HG03064 (cell line): ENCODE data around the gene BHLHE40.
A peak's percentile ranks its signal among the peaks of the same experiment; 100 is the strongest.

Source experiments
- ATAC-seq: cut with Tn5 transposase; IDR thresholded peaks from one replicate; pipeline ENCODE4 v1.9.1; 2021; ENCODE audit warnings: low read depth; ENCODE audit not compliant: unreplicated experiment

BHLHE40 gene

DNA sequence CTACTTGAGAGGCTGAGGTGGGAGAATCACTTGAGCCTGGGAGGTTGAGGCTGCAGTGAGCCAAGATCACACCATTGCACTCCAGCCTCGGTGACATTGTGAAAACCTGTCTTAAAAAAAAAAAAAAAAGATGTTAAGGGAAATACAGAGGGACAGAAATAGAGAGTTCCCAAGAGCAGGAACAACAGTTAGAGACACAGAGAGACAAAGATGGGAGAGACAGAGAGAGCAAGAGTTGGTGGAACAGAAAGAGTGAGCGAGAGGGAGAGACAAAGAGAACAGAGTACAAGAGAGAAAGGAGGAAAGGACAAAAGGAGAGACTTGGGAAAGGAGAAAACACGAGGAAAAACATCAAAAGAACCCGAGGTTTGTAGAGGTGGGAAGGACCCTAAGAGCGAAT is 35.8 kb downstream of the BHLHE40 start:
- no peak for ATAC-seq

DNA sequence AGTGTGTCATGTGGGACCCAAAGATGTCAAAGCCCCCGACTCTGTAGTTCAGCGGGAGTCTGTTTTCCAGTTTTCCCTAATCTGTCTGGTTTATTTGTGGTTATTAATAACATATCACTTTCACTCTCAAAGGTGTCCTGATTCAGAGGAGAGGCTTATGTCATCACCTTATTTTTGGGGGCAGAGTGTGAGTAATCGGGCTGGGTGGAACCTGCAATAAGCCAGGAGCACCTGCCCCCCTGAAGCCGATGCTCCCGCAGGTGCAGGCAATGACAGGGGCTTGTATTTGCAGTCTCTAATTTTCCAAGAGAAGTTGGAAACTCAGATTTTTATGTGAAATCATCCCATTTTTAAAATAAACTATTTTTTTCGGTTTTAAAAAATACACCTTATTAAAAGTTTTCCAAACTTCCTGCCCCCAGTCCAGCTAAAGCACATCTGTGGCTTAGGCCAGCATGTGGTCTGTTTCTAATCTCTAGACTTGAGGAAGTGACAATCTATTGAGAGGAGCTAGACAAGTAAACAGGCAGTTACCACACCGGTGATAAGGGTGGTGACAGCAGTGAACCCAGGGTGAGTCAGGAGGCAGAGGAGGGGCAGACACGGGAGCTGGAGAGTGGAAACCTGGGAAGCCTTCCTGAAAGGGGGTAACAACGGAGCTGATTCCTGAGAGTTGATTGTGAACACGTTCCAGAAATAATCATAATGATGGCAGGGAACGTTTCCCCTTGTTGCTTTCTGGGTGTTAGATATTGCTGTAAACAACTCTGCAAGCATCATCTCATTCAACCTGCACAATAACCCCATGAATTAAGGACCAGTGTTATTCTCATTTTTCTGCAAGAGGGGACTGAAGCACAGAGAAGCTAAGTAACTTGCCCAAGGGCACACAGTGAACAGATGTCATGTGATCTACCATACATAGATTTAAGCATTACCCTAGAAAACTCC is 37.2 kb downstream of the BHLHE40 start:
- peak; percentile 57 for ATAC-seq

DNA sequence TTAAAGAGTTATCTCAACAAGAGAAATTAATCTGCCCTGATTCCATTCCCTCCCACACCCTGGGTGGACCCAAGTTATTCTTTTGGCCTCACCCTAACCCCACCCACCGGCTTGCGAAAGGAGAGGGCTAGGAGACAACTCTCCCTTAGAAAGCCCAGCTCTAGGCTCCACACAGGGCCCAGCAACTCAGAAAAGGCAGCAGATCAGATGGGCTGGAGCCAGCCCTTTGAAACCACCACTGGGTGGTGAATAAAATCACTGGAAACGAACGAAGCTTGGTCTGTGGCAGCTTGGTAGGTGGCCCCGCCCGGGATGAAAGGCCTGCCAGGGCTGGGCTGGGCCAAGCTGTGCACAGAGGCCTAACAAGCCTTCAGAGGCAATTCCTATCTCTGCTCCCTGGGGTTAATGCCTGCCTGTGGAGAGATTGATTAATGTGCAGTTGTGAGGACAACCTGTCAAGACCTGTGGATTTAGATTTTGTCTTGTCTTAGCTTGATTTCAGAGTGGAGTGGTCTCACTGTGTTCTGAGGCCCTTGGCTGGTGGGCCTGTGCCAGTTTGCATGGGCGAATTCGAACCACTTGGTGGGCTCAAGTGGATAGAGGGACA is 38.8 kb downstream of the BHLHE40 start:
- no peak for ATAC-seq

DNA sequence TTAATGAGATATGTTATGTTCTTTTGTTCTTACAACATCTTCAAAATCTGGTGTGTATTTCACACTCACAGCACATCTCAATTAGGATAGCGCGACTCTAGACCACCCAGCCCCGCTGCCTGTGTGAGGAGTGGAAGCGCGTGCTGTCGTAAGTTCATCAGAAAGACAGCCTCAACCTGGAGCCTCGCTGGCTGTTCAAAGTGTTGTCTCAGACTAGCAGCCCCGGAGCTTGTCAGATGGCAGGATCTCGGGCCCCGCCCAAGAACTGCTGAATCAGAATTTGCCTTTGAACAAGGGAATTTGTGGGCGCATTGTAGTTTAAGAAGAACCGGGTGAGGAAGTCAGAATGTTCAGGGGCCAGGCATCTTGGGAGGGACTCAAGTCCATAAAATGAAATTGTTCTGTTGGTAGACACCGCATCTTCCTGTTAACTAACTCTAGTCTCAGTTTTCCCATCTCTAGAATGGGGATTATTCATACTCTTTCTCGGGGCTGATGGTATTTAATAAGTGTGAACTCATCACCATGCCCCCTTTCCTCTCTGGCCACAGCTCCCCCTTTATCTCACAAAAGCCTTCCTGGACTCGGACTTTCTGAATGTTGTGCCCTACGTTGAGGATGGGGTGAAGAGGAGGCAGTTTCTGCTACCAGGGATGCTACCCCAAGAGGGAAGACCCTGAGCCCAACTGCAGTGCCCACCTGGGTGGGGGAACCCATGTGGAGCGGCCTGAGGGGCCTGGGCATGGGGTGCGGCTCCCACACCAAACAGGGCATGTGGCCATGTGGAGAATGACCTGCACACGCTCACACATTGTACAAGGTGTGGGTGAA is 40.4 kb downstream of the BHLHE40 start:
- no peak for ATAC-seq

DNA sequence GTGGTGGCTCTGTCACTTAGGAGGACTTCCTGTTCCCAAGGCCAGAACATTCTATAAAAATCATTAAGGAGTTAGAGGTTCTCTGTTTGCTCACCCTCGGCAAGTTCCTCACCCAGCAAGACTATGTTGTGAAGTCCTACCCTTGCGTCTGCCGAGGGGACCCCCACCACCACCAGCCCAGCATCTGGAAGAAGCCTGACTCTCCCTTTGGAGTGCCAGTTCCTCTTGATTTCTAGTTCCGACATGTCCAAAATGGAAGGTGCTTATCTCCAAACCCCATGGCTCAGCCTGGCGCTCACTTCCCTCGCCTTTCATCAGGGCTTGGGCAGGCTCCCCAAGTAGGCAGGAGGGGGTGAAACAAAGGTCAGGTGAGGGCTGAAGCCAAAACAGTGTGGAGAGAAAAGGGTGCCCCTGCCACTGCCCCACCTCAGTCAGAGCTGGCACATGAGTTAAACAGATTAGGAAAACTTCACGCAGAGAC is 41.0 kb downstream of the BHLHE40 start:
- no peak for ATAC-seq

DNA sequence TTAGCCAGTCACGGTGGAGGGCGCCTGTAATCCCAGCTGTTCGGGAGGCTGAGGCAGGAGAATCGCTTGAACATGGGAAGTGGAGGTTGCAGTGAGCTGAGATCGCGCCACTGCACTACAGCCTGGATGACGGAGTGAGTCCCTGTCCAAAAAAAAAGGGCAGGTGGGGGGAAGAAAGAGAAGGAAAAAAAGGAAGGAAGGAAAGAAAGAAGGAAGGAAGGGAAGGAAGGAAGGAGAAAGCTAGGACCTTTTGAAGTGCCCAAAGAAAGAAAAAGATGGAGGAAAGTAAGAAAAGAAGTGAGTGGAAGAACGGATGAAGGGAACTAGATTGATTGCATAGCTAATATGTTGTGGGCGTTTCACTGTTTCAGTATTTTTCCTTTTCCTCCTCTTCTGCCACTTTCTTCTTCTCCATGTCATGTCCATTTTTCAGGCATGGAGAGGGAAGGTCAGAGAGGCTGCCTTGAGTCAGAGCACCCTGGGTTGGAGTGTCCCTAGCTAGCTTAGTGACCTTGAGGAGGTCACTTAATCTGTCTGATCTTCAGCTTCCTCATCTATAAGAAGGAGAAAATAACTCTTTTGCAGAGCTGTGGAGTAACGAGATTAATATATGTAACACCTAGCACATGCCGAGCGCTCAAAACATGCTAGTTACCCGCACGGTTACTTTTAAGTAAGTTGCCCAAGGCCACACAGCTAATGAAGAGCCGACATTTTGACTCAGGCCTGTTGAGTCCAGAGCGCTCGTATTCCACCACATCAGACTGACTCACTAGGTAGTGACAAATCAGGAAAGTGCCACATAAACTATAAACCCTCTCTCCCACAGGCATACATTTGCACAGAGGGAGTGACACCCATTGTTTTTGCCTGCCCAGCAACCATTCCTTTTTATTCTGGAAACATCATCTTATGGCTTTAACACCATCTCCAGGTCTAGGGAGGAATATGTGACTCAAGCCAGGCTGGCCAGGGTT is 42.2 kb downstream of the BHLHE40 start:
- ATAC-seq, result no peak

DNA sequence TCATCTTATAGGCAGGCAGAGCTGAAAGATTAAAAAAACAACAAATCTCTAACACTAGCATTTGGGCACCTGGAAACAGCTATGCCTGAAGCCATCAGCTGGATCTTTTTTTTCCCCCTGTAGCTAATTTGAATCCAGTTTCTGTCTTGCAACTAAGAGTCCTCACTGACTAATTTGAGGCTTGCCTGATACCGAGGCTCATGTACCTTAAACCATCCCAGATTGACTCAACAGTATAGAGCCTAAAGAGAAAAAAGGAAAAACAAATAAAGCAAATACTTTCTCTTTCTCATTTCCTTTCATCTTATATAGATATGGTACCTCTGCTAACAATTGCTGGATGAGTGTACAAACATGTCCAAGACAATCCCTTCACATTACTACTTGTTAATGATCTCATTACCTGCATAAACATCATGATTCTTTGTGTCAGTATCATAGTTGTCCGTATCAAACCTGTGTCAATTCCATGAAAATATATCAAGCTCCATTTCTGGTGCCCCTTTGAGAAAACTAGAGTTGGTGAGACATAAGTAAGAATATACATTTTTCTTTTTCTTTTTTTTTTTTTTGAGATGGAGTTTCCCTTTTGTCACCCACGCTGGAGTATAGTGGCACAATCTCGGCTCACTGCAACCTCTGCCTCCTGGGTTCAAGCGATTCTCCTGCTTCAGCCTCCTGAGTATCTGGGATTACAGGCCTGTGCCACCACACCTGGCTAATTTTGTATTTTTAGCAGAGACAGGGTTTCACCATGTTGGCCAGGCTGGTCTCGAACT is 43.1 kb downstream of the BHLHE40 start:
- ATAC-seq, result peak; percentile 66

DNA sequence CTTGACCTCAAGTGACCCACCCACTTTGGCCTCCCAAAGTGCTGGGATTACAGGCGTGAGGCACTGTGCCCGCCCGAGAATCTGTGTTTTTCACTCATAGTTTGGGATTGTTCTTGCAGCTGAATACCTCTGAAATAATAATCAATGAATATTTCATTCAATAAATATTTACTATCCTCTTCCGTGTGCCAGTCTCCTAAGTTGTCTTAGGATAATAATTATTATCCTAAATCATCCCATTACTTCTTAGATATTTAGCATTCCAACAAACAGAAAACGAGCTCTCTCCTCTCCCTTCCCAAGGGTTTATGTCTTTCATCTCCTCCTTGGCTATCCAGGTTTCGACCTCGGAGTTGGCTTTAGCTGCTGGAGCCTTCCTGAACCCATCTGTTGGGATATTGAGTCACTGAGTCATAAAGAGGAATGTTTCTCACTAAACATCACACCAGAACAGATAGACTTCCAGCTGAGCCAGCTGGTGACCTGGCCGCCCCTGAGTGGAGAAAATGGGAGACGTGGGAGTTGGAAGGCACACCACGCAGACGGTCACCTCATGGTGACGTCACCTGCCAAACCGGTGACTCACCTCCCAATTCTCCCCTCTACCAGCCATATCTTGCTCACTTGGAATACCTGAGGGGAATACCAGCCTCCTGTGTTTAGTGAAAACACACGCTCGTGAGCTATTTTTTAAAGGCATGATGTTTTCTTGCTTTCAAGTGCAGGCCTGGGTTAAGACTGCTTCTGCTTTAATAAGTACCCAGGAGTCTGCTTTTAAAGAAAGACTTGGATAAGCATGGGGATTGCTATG is 43.9 kb downstream of the BHLHE40 start:
- ATAC-seq, result no peak

DNA sequence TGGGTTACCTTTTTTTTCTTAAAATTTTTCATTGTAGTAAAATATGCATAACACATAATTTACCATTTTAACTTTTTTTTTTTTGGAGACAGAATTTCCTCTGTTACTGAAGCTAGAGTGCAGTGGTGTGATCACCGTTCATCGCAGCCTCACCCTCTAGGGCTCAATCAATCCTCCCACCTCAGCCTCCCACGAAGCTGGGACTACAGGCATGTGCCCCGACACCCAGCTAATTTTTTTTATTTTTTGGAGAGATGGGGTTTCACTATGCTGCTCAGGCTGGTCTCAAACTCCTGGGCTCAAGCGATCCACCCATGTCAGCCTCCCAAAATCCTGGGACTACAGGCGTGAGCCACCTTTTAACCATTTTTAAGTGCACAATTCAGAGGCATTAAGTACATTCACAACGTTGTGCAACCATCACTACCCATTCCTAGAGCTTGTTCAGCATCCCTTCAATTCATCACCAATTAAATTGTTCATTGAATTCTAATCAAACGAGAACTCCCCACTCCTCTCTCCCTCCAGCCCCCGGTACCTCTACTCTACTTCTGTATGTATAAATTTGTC is 44.6 kb downstream of the BHLHE40 start:
- ATAC-seq, result no peak

DNA sequence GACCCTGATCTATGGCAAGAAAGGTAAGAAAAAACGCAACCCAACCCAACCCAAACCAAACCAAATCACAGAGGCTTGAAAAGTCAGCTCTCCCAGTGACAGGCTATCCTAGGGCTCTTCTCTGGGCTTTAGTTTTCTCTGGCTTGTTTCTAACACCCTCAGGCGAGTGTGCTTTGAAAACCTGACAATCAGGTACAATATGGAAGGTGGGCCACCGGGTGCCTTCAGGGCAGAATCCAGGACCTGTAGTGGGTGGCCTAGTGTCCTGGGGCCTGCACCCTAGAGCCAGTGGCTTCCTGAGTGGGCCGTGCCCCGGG is 46.8 kb downstream of the BHLHE40 start:
- ATAC-seq, result no peak

DNA sequence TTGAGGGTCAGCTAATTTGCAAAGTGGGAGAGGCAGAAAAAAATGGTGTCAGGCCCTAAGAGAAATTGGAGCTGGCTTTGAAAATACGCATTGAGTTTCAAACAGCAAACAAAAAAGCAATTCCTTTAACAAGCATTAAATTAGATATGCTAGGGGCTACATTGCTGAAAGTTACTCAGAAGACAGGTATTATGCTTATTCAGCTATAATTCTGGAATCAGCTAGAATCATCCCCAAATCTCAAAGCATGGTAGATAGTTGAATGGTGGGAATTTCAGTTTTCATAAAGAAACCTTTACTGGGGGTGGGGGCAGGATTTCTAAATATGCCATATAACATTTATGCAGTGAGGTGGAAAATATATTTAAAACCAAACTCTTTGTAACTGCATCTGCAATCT is 50.5 kb downstream of the BHLHE40 start:
- ATAC-seq, result no peak

DNA sequence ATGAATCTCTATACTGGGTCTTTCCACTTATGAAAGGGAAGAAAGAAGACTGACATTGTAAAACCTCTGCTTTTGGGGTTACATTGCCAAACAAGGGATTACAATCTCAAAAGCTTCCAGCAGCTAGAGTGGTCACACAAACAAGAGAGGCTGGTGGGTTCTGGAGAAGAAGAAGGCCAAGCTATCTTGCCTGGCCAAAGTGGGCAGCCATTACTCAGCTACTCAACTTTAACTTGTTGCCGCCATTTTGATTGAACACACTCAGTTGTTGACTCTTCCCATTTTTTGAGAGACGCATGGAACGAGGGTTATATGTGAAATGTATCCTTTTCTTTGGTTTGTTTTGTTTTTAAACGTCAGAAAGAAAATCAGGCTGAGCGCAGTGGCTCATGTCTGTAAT is 50.9 kb downstream of the BHLHE40 start:
- ATAC-seq, result no peak

DNA sequence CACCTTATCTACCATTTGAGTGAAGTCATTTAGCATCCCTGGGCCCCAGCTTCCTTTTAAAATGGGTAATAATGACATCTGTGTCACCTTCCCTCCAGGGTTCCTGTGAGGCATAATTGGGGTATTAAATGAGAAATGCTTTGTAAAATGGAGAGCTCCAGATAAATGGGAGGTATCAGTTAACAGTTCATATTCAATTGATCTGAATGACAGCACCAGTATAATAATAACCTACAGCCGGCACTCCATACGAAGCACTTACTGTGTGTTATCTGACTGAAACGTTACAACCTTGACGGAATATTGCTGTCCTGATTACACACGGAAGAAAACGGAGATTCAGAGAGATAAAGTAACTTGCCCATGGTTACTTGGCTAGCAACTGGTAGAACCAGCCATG is 53.6 kb downstream of the BHLHE40 start:
- no peak for ATAC-seq
